ENCODE measurements around the gene DEAF1. TPM values are rescaled to one million over a fixed set of nuclear protein-coding genes. Genes with fewer than 3 reads are reported as not detected.
A peak's percentile ranks its signal among the peaks of the same experiment; 100 is the strongest.

DEAF1 gene
- total RNA-seq, 2 experiments from 2014 or later: 59.1 to 59.3 TPM

- TF ChIP-seq CTCF (IDR thresholded peaks at IDR 0.05): no peak
- CTCF ChIA-PET: no interaction called here
- no peak for DNase-seq
- H3K4me3 Mint-ChIP-seq: no peak overlapping the region
- H3K27ac Mint-ChIP-seq: no peak overlapping the region
- peak; percentile 37 for ATAC-seq
- POLR2A ChIA-PET: interaction anchor here (1.0 kb wide), 1 partner anchor 39 kb away, joined by 3 read pairs; no protein-coding TSS in a partner anchor
- H3K27me3 Mint-ChIP-seq: no peaks in the 10 kb centered on the region
- H3K36me3 Mint-ChIP-seq (ENCODE audit: low read depth): peaks cover 46% of the 10 kb centered on the region
- intact Hi-C loops (cut with micrococcal nuclease): no loop called here
- H3K9me3 Mint-ChIP-seq: no peaks in the 10 kb centered on the region
- H3K4me1 Mint-ChIP-seq (ENCODE audit: low read depth): peaks cover 12% of the 10 kb centered on the region
Observed at GRCh38 chr11:597166-597725, 97.8 kb downstream of the DEAF1 start.

GRCh38 chr11:596374-596773 lies 98.6 kb downstream of the DEAF1 start:
- POLR2A ChIA-PET: interaction anchor here (0.6 to 1.4 kb wide), 3 partner anchors 16 to 39 kb away, joined by 3 to 6 read pairs (median 3); partner anchors contain the start of gene IRF7
- no peaks in the 10 kb centered on the region for H3K27me3 Mint-ChIP-seq
- peaks cover 40% of the 10 kb centered on the region for H3K36me3 Mint-ChIP-seq (ENCODE audit: low read depth)
- H3K4me1 Mint-ChIP-seq (ENCODE audit: low read depth): peaks cover 12% of the 10 kb centered on the region
- CTCF ChIA-PET: interaction anchor here (0.8 to 1.2 kb wide), 2 partner anchors 9 to 11 kb away, joined by 3 to 4 read pairs; no protein-coding TSS in a partner anchor
- ATAC-seq (peak; percentile 42), DNase-seq (peak; percentile 54)
- no peak overlapping the region for H3K4me3 Mint-ChIP-seq
- no peaks in the 10 kb centered on the region for H3K9me3 Mint-ChIP-seq
- peak overlapping the region; percentile 49 for H3K27ac Mint-ChIP-seq
- no peak for TF ChIP-seq CTCF (IDR thresholded peaks at IDR 0.05)
- intact Hi-C loops (cut with micrococcal nuclease): no loop called here

DNA sequence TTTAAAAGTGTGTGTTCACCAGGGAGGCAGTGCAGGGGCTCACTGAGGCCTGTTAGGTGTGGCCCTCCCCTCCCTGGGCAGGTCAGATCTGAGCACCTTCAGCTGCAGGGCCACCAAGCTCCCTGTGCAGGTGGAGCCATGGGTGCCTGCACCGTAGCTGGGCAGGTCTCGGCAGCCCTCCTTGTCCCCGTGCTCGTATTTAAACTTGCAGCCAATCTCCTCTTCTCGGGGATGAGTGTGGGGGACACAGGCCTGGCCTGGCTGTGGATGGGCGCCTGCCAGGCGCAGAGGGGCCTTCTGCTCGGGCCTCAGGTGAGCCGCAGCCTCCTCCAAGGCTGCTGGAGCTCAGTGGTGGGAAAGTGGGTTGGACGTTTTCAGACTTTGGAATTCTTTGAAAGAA lies 99.6 kb downstream of the DEAF1 start:
- Mint-ChIP-seq H3K27ac (no peak overlapping the region), H3K4me1 (ENCODE audit: low read depth) (peaks cover 12% of the 10 kb centered on the region), H3K9me3 (no peaks in the 10 kb centered on the region), H3K27me3 (no peaks in the 10 kb centered on the region), H3K36me3 (ENCODE audit: low read depth) (peaks cover 44% of the 10 kb centered on the region), H3K4me3 (no peak overlapping the region)
- intact Hi-C loops (cut with micrococcal nuclease): no loop called here
- CTCF ChIA-PET: interaction anchor here (1.2 to 1.5 kb wide), 2 partner anchors 10 to 18 kb away, joined by 3 read pairs; no protein-coding TSS in a partner anchor
- DNase-seq: no peak
- POLR2A ChIA-PET: interaction anchor here (1.4 kb wide), 1 partner anchor 20 kb away, joined by 6 read pairs; the partner anchor contains the start of gene IRF7
- TF ChIP-seq CTCF (IDR thresholded peaks at IDR 0.05): no peak
- ATAC-seq: no peak

Other genes starting within 250 kb of the DEAF1 start
- gene PTDSS2, start 244.9 kb downstream of the DEAF1 start, total RNA-seq: 10 to 100 TPM; 17.4 to 18.0 TPM
- gene RNH1, start 188.0 kb downstream of the DEAF1 start, total RNA-seq: 100 to 1,000 TPM; 105 to 110 TPM
- gene HRAS, start 159.6 kb downstream of the DEAF1 start, total RNA-seq: 10 to 100 TPM; 30.4 to 34.6 TPM
- under 1 TPM; 0.67 to 0.99 TPM for gene LRRC56, start 157.7 kb downstream of the DEAF1 start, total RNA-seq
- gene LMNTD2, start 134.5 kb downstream of the DEAF1 start, total RNA-seq: 1 to 10 TPM in 1 of 2 experiments, under 1 TPM in 1; 0.88 to 1.3 TPM
- 10 to 100 TPM; 16.8 to 17.3 TPM for gene RASSF7, start 134.3 kb downstream of the DEAF1 start, total RNA-seq
- gene PHRF1, start 118.8 kb downstream of the DEAF1 start, total RNA-seq: 10 to 100 TPM; 43.1 to 44.5 TPM
- 10 to 100 TPM; 34.6 to 37.5 TPM for gene IRF7, start 79.3 kb downstream of the DEAF1 start, total RNA-seq
- gene CDHR5, start 70.3 kb downstream of the DEAF1 start, total RNA-seq: not detected
- not detected for gene SCT, start 68.0 kb downstream of the DEAF1 start, total RNA-seq
- gene DRD4, start 58.0 kb downstream of the DEAF1 start, total RNA-seq: under 1 TPM; 0.88 to 0.89 TPM
- 10 to 100 TPM; 10.6 to 12.5 TPM for gene TMEM80, start 594 bp upstream of the DEAF1 start, total RNA-seq
- 10 to 100 TPM; 15.0 to 16.7 TPM for gene EPS8L2, start 11.0 kb upstream of the DEAF1 start, total RNA-seq
- gene TALDO1, start 52.2 kb upstream of the DEAF1 start, total RNA-seq: 100 to 1,000 TPM; 234 to 241 TPM
- gene GATD1, start 82.3 kb upstream of the DEAF1 start, total RNA-seq: 10 to 100 TPM; 45.8 to 48.8 TPM
- under 1 TPM; 0.20 to 0.25 TPM for gene CEND1, start 94.9 kb upstream of the DEAF1 start, total RNA-seq
- 10 to 100 TPM; 33.3 to 36.7 TPM for gene SLC25A22, start 103.1 kb upstream of the DEAF1 start, total RNA-seq
- gene PIDD1, start 110.0 kb upstream of the DEAF1 start, total RNA-seq: 10 to 100 TPM; 29.9 to 30.6 TPM
- 1,000 to 10,000 TPM; 3,638 to 3,686 TPM for gene RPLP2, start 114.7 kb upstream of the DEAF1 start, total RNA-seq
- gene PNPLA2, start 123.7 kb upstream of the DEAF1 start, total RNA-seq: 10 to 100 TPM; 29.7 to 32.0 TPM
- gene CRACR2B, start 132.7 kb upstream of the DEAF1 start, total RNA-seq: 1 to 10 TPM; 2.1 to 2.4 TPM
- 10 to 100 TPM; 45.9 to 46.5 TPM for gene CD151, start 137.7 kb upstream of the DEAF1 start, total RNA-seq
- gene POLR2L, start 147.3 kb upstream of the DEAF1 start, total RNA-seq: 10 to 100 TPM; 83.0 to 89.2 TPM
- 10 to 100 TPM; 15.4 to 16.0 TPM for gene TSPAN4, start 147.6 kb upstream of the DEAF1 start, total RNA-seq
- 10 to 100 TPM; 69.8 to 72.0 TPM for gene CHID1, start 215.6 kb upstream of the DEAF1 start, total RNA-seq
- 10 to 100 TPM; 34.0 to 34.6 TPM for gene AP2A2, start 230.6 kb upstream of the DEAF1 start, total RNA-seq

Measured in activated CD8-positive, alpha-beta T cell treated with anti-CD3 and anti-CD28 coated beads for 36 hours (primary cell).